Keratinocyte (primary cell): ENCODE measurements around the gene EGFL8.

Experiments
- EZH2 ChIP-seq: IDR thresholded peaks from one replicate; pipeline ENCODE4 v1.6.1; 2012; ENCODE audit warnings: inconsistent platforms, mild to moderate bottlenecking, low read length, moderate library complexity
- TF ChIP-seq, protein P1 (sequence below), 3 experiments: IDR thresholded peaks in 1 of 3; conservative IDR thresholded peaks in 1 of 3; optimal IDR thresholded peaks in 1 of 3; 2 replicates in 2 of 3; 3 replicates in 1 of 3; pipeline versions ENCODE3 to v1.5.1; 2011; ENCODE audit warnings: low read length in 3 of 3, mild to moderate bottlenecking in 3 of 3, moderate library complexity in 2 of 3, control low read depth in 1 of 3, inconsistent platforms in 1 of 3; ENCODE audit not compliant: insufficient read depth in 2 of 3; ENCODE audit errors: extremely low read depth in 1 of 3

DNA sequence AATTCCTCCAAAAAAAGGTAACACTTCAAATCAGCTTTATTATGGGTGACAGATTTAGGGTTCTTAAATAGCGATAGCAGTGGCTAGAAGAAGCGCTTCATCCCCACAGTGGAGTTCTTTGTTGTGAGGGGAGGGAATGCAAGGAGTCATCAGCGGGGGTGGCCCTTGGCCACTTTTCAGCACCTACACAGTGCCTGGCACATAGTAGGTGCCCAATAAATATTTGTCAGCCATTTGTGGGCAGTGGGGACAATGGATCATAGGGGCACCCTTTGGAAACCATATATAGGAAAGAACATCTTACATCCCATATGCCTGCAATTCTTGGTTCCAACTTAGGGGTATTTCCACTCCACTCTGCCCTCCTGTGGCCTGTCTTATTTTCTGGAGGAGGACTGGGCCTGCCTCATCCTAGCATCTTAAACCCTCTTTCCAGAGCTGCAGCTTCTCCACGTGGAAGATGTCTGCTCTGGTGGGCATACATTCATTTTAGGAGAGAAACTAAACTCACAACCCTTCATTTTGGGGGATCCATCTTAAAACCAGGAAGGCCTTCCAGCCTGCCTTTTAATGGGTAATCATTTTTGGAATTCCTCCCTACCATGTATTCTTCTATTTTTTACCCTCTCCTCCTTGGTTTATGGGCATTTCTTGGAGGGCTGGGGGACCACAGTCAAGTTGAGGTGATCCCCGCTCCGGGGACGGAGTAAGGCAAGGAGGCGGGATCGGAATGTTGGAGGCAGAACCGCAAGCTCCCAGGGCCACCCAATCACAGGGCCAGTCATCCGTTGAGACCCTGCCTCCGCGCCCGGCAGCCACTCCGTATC, 30.6 kb downstream of the EGFL8 start:
- TF ChIP-seq, protein P1, sequence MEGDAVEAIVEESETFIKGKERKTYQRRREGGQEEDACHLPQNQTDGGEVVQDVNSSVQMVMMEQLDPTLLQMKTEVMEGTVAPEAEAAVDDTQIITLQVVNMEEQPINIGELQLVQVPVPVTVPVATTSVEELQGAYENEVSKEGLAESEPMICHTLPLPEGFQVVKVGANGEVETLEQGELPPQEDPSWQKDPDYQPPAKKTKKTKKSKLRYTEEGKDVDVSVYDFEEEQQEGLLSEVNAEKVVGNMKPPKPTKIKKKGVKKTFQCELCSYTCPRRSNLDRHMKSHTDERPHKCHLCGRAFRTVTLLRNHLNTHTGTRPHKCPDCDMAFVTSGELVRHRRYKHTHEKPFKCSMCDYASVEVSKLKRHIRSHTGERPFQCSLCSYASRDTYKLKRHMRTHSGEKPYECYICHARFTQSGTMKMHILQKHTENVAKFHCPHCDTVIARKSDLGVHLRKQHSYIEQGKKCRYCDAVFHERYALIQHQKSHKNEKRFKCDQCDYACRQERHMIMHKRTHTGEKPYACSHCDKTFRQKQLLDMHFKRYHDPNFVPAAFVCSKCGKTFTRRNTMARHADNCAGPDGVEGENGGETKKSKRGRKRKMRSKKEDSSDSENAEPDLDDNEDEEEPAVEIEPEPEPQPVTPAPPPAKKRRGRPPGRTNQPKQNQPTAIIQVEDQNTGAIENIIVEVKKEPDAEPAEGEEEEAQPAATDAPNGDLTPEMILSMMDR (optimal IDR thresholded peaks at IDR 0.05 in 1 of 3, IDR thresholded peaks at IDR 0.05 in 1 of 3, conservative IDR thresholded peaks at IDR 0.05 in 1 of 3; ENCODE audit: extremely low read depth in 1 of 3, insufficient read depth in 2 of 3, low read length in 3 of 3): peak; percentile 54 to 76 (median 63)
- no peak for TF ChIP-seq EZH2
